ENCODE measurements around the gene CORO1C.
A peak's percentile ranks its signal among the peaks of the same experiment; 100 is the strongest.

CORO1C gene

GRCh38 chr12:108613548-108613947, 117.8 kb downstream of the CORO1C start:
- DNase-seq, result no peak

GRCh38 chr12:108612788-108613282, 118.5 kb downstream of the CORO1C start:
- DNase-seq, result no peak

- DNase-seq, result peak; percentile 63
These were observed 119.4 kb downstream of the CORO1C start for GRCh38 chr12:108611884-108612415.

GRCh38 chr12:108610856-108611605, 120.3 kb downstream of the CORO1C start:
- no peak for DNase-seq

- DNase-seq, result no peak
These were observed 120.9 kb downstream of the CORO1C start for GRCh38 chr12:108610336-108610815.

- no peak for DNase-seq
These were observed 121.6 kb downstream of the CORO1C start for GRCh38 chr12:108609537-108610335.

GRCh38 chr12:108608616-108609015, 122.7 kb downstream of the CORO1C start:
- DNase-seq, result no peak

GRCh38 chr12:108607981-108608600, 123.2 kb downstream of the CORO1C start:
- no peak for DNase-seq

GRCh38 chr12:108606492-108606891, 124.8 kb downstream of the CORO1C start:
- no peak for DNase-seq

- no peak for DNase-seq
These were observed 125.5 kb downstream of the CORO1C start for GRCh38 chr12:108605690-108606406.

- no peak for DNase-seq
These were observed 126.2 kb downstream of the CORO1C start for GRCh38 chr12:108605000-108605689.

GRCh38 chr12:108604208-108604941, 126.9 kb downstream of the CORO1C start:
- DNase-seq, result no peak

- DNase-seq, result no peak
These were observed 127.6 kb downstream of the CORO1C start for GRCh38 chr12:108603743-108604142.

GRCh38 chr12:108602976-108603704, 128.2 kb downstream of the CORO1C start:
- no peak for DNase-seq

- DNase-seq, result no peak
These were observed 129.1 kb downstream of the CORO1C start for GRCh38 chr12:108602209-108602705.

GRCh38 chr12:108600702-108601007, 130.7 kb downstream of the CORO1C start:
- no peak for DNase-seq

- DNase-seq, result no peak
These were observed 131.2 kb downstream of the CORO1C start for GRCh38 chr12:108599948-108600701.

- no peak for DNase-seq
These were observed 131.8 kb downstream of the CORO1C start for GRCh38 chr12:108599541-108599940.

GRCh38 chr12:108598553-108599250, 132.6 kb downstream of the CORO1C start:
- DNase-seq, result no peak
